ENCODE measurements around the gene FGFBP2. TPM values are rescaled to one million over a fixed set of nuclear protein-coding genes. Genes with fewer than 3 reads are reported as not detected.

The FGFBP2 gene
- 1 to 10 TPM in 4 of 12 donors, under 1 TPM in 5, not detected in 3; 0.30 to 1.7 (median 0.65) TPM for polyA plus RNA-seq (ENCODE audit: insufficient read length in 12 of 12)
- long read RNA-seq, donor 1 = 0 reads
- long read RNA-seq, donor 2 = 0 reads
- long read RNA-seq, donor 3 = 0 reads
- long read RNA-seq, donor 4 = 0 reads
- long read RNA-seq, donor 5, partial matches to known transcripts = 0 of 1 reads
- long read RNA-seq, donor 5, other reads (novel, unspliced or antisense) = 0 of 1 reads
- long read RNA-seq, donor 6 = 0 reads
- long read RNA-seq, donor 7, partial matches to known transcripts = 0 of 1 reads
- long read RNA-seq, donor 7, other reads (novel, unspliced or antisense) = 0 of 1 reads
- long read RNA-seq, donor 8 = 0 reads
- long read RNA-seq, donor 9 = 0 reads
- long read RNA-seq, donor 10 = 0 reads
- long read RNA-seq, donor 11 = 0 reads

GRCh38 chr4:15963001-15963451, at the start of gene FGFBP2:
Gene FGFBP2, minus strand, starts transcription at chr4:15963175. Its CDS starts 46 bp downstream, at chr4:15963129.
- no peak for DNase-seq

GRCh38 chr4:16011173-16011572, 48.2 kb upstream of the FGFBP2 start:
- no peak for DNase-seq

GRCh38 chr4:16009153-16009552, 46.2 kb upstream of the FGFBP2 start:
- no peak for DNase-seq

GRCh38 chr4:16007471-16008095, 44.6 kb upstream of the FGFBP2 start:
- DNase-seq = no peak

GRCh38 chr4:16006771-16007446, 43.9 kb upstream of the FGFBP2 start:
- no peak for DNase-seq

- DNase-seq = no peak
Observed at GRCh38 chr4:16005676-16006075, 42.7 kb upstream of the FGFBP2 start.

GRCh38 chr4:16001484-16001858, 38.5 kb upstream of the FGFBP2 start:
- peak; percentile 76 for DNase-seq

GRCh38 chr4:16000708-16001483, 37.9 kb upstream of the FGFBP2 start:
- DNase-seq = no peak

- no peak for DNase-seq
Observed at GRCh38 chr4:15996773-15997172, 33.8 kb upstream of the FGFBP2 start.

- DNase-seq = no peak
Observed at GRCh38 chr4:15995826-15996225, 32.9 kb upstream of the FGFBP2 start.

GRCh38 chr4:15992167-15992485, 29.2 kb upstream of the FGFBP2 start:
- peak; percentile 4 for DNase-seq

GRCh38 chr4:15990570-15991285, 27.8 kb upstream of the FGFBP2 start:
- no peak for DNase-seq

- peak; percentile 52 for DNase-seq
Observed at GRCh38 chr4:15989424-15989823, 26.4 kb upstream of the FGFBP2 start.

- no peak for DNase-seq
Observed at GRCh38 chr4:15988222-15988621, 25.2 kb upstream of the FGFBP2 start.

GRCh38 chr4:15986907-15987306, 23.9 kb upstream of the FGFBP2 start:
- DNase-seq = no peak

- no peak for DNase-seq
Observed at GRCh38 chr4:15983610-15984009, 20.6 kb upstream of the FGFBP2 start.

GRCh38 chr4:15982842-15983524, 20.0 kb upstream of the FGFBP2 start:
- no peak for DNase-seq

- DNase-seq = no peak
Observed at GRCh38 chr4:15976456-15977447, 13.8 kb upstream of the FGFBP2 start.

GRCh38 chr4:15971068-15971801, 8.3 kb upstream of the FGFBP2 start:
- no peak for DNase-seq
